Stimulated activated CD8-positive, alpha-beta memory T cell treated with anti-CD3 and anti-CD28 coated beads, Interleukin-2, amount 100 ng/mL, for 48 hours (primary cell): ENCODE data around the gene PPY.
"Not testable (repeated sequence)": the region's sequence is repeated elsewhere in the genome, so short reads cannot be mapped to it uniquely, and the experiment has no call there.

Experiments used
- DNase-seq, 2 donors: peaks; one replicate each; pipeline ENCODE4 v3.0.0-alpha.2; 2020; ENCODE audit warnings: low read depth in 2 of 2

PPY gene

GRCh38 chr17:43942051-43942685 is at the start of gene PPY:
PPY (minus strand) TSS chr17:43942476; CDS start chr17:43941654, 822 bp downstream.
- DNase-seq: no peak

GRCh38 chr17:43988301-43988700 is 46.0 kb upstream of the PPY start:
- no peak for DNase-seq

GRCh38 chr17:43987131-43988021 is 45.1 kb upstream of the PPY start:
- no peak for DNase-seq

GRCh38 chr17:43986225-43986981 is 44.1 kb upstream of the PPY start:
- DNase-seq: no peak

- DNase-seq: no peak
Observed at GRCh38 chr17:43984521-43984920, 42.2 kb upstream of the PPY start.

GRCh38 chr17:43983515-43984411 is 41.5 kb upstream of the PPY start:
- DNase-seq: no peak

- no peak for DNase-seq
Observed at GRCh38 chr17:43983196-43983514, 40.9 kb upstream of the PPY start.

- no peak for DNase-seq
Observed at GRCh38 chr17:43982171-43982570, 39.9 kb upstream of the PPY start.

GRCh38 chr17:43979671-43980070 is 37.4 kb upstream of the PPY start:
- DNase-seq: no peak

GRCh38 chr17:43979011-43979410 is 36.7 kb upstream of the PPY start:
- no peak for DNase-seq

GRCh38 chr17:43978078-43978477 is 35.8 kb upstream of the PPY start:
- DNase-seq: no peak

GRCh38 chr17:43976963-43977837 is 34.9 kb upstream of the PPY start:
- no peak for DNase-seq

GRCh38 chr17:43975898-43976297 is 33.6 kb upstream of the PPY start:
- no peak for DNase-seq

- no peak for DNase-seq
Observed at GRCh38 chr17:43974382-43975266, 32.3 kb upstream of the PPY start.

GRCh38 chr17:43972444-43973212 is 30.4 kb upstream of the PPY start:
- not testable (repeated sequence) for DNase-seq

- DNase-seq: not testable (repeated sequence)
Observed at GRCh38 chr17:43971436-43971835, 29.2 kb upstream of the PPY start.

GRCh38 chr17:43970366-43970765 is 28.1 kb upstream of the PPY start:
- DNase-seq: no peak

- DNase-seq: no peak
Observed at GRCh38 chr17:43967251-43967875, 25.1 kb upstream of the PPY start.
